DMS53 treated with DMSO at 0.1 percent for 48 hours (cell line): Measurements from ENCODE around the gene KRT76.

ENCODE experiments used
- DNase-seq: peaks from one replicate; lab custom pipeline; 2025; ENCODE audit not compliant: unreplicated experiment; lab: John Stamatoyannopoulos, UW

The KRT76 gene

DNA sequence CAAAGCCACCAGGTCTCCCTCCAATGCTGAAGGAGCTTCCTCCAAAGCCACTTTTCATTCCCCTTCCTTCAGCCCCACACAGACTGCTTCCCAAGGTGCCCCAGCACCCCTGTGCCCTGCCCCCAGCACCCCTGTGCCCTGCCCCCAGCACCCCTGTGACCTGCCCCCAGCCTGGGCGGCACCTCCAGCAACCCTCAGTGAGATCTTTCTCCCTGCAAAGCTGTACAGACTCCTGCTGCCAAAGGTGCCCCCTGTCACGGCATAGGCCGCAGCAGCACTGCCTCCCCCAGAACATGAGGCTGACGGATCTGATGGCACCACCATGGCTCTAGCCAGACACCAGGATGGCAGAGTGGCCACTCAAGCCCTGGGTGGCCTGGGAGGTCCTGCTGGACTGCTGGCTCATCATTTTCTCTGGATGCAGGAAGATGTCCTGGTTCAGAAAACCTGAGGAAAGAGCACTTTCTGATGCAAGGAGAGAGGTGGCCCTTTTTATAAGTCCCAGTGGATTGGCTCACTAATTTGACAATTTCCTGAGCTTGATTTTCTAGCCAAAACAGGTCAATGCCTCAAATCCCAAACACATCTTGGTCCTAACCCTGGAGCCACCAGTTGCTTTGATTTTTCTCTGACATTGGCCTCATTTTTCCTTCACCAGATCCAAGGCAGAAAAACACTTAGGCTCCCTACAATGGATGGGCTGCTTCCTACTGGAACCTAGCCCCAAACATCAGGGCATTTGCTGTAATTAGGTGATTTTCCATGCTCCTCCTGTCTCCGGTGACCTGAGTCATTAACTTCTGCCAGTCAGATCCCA, 41.1 kb downstream of the KRT76 start:
- DNase-seq: no peak

DNA sequence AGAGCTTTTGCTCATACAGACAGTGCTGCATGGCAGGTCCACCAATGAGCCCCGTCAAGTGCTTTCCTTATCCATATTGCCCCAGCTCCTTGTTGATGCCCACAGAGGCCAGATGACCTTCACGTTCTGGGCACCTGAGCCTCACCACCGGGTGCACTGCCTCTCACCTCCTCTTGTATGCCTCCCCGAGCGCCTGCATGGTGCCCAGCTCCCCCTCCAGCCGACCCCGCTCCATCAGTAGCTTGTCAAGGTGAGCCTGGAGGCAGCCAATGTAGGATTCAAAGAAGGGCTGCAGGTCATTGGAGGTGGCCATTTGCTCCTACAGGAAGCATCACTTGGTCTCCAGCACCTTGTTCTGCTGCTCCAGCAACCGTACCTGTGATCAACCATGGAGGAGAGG, 42.0 kb downstream of the KRT76 start:
- no peak for DNase-seq

DNA sequence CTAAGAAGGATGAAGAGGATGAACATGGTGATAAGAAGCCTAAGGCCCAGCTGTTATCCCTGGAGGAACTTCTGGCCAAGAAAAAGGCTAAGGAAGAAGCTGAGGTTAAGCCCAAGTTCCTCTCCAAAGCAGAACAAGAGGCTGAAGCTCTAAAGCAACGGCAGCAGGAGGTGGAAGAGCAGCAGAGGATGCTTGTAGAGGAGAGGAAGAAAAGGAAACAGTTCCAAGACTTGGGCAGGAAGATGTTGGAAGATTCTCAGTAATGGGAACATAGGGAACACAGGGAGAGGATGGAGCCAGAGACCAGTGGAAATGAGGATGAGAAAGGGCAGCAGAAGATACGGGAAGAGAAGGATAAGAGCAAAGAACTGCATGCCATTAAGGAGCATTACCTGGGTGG, 46.4 kb downstream of the KRT76 start:
- DNase-seq: no peak

DNA sequence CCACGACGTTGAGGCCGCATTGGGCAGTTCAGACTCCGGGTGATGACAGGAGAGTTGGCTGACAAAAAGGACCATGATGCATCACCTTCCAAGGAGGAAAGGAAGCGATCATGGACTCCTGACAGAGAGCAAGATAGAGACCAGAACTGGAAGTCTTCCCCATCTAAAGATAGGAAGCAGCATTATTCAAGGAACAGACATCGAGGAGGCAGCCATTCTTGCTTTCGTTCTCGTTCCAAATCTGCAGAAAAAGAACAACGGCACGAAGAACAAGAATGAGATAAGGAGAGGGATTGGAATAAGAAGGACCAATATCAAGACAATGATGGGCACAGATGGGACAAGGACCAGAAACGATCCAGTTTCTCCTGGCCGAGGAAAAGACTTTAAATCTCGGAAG, 46.8 kb downstream of the KRT76 start:
- no peak for DNase-seq

DNA sequence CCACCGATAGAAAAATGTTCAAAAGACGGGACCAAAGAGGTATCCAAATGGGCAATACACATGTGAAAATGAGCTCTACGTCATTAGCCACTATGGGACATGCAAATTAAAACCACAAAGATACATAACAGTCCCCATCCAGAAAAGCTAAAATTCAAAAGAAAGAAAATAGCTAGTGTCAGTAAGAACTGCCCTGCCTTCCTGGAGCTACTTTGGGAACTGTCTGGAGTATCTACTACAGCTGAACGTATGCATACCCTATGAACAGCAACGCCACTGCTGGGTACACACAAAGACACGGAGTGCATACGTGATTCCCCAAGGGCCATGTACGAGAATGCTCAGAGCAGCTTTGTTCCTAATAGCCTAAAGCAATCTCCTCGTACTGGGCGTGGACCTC, 48.0 kb downstream of the KRT76 start:
- DNase-seq: no peak

DNA sequence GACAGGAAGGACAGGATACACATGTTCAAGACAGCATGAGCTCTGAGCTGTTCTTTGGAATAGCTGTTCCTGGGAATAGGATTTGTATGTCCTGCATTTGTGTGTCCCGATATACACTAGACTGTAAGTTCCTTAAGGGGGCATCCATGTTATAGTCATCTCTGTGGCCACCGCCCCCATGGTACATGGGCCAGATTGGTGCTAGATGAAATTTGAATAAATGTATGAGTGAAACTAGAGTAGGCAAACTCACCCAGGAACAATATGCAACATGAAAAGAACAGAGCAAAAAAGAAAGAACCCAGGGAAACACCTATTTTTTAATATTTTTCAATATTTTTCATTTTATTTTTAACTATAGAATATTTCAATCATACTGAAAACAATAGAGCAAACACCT, 48.8 kb downstream of the KRT76 start:
- DNase-seq: no peak

DNA sequence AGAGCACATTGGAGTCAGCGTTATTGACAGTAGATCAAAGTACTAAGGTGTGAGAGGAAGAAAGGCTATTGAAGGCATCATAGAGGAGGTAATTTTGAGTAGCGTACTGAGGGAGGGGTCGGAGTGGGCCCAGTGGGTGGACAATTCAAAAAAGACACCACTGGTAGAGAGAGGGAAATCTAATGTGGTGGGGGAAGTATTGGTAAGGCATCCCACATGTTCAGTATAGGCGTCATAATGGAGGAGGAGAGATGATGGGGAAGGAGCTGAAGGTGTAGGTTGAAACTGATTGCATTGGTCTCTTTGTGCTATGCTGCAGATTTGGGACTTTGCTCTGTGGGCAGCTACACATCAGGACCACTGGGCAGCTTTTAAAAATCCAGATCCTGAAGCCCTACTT, 50.1 kb downstream of the KRT76 start:
- no peak for DNase-seq

DNA sequence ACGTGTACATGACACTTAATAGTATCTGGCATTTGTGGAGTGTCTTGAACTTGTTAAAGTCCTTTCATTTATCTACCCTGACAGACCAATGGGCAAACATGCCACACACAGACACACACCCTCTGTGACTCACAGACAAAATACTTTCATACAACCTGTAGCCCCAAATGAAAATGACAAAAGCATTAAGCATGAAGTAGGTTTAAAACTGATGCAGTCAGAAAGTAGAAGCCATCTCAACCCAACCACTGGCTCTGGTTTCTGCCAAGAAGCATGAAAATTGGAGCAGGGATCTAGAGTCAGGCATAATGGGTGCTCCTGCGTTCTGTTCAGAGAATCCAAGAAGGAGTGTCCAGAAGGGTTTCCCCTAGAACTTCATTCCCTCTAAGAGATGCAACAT, 50.7 kb downstream of the KRT76 start:
- no peak for DNase-seq

DNA sequence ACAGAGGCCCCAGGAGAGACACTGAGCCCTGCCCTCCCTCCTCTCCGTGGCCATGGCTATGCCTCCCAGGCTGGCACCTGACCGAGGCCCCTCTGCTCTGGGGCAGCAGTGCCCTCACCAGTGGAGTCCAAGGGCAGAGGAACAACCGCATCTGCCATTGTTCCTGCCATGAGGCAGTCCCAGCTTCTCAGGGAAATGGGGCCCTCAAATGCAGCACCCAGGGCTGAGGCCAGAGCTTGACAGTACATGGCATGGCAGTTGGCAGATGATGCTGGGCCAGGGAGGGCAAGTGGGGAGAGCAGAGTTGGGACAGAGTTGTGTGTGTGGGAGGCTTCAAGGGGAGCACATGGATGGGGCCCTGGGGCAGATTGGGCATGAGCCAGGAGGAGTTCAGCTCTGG, 52.8 kb downstream of the KRT76 start:
- DNase-seq: no peak

DNA sequence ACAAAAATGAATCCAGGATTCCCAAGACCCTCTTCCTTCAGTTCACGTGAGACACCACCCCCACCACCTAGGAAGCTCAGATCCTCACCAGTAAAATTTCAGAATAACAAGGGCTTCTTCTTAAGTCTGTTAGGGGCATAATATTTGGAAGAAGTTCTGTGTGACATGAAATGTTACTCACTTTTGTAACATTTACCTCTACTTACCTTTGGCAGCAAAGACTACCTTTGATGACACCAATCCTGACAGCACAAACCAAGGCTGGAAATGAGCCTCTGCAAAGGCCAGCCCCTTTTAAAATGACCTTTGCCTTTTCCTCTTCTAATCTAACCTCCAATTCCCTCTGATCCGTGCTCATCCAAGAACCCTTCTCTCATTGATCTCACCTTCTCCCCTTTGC, 54.5 kb downstream of the KRT76 start:
- no peak for DNase-seq

DNA sequence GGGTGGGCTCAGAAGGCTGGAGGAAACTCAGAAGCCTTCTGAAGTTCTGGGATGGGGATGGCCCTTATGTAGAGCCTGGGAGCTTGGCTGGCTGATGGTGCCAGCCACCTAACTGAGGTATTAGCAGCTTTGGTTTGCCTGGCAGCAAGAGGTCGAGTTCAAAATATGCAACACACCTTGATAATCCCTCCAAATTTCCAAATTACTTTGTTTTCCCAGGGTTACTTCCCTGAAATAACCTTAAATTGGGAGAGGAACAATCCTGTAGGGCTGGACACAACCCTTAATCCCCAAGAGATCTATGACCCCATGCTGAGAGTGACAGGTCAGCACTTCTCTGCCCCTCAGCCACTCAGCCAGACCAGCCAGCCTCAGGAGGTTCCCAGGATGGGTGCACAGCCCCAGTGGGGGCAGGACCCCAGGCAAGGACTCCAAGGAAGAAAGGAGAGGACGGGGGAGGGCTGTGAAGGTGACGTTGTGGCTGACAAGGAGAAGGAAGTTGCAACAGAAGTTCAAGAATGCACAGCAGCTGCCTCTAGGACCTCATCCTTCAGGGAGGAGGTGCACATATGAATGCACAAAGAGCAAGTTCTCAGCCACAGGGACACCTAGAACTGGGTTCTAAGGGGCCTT, 55.2 kb downstream of the KRT76 start:
- DNase-seq: no peak

DNA sequence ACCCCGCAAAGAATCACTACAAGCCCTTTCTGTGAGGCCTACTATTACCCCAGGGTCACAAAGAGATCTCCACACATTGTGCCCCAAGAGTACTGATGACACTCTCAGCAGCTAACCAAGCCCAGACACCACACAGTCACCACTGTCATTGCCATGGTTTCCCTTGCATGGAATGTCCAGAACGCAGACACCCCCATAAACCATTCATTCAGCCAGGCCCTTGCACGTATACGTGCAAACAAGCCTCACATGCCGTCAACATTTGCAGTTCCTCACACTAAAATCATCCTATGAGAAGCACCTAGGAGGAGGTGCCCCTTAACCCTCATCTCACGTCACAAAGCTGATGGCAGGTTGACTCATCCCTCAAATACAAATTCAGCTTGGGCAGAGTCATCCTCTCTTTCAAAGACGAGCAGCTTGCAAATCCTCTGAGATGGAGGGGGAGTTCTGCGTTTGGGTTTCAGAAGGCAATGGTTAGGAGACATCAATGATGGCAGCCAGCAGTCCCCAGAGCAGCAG, 56.7 kb downstream of the KRT76 start:
- no peak for DNase-seq
